GM19239 (cell line): Measurements from ENCODE around the gene METTL23.

Source experiments
- DNase-seq: peaks from one replicate; pipeline ENCODE4 v3.0.0; 2011; ENCODE audit warnings: low spot score; ENCODE audit not compliant: insufficient read length
- FAIRE-seq: peaks from 2 replicates; lab custom pipeline; 2011; peaks lifted over from hg19 to GRCh38; lab: Jason Lieb, UNC

Gene METTL23

GRCh38 chr17:76726776-76727718 is at the start of gene METTL23:
Gene METTL23, plus strand, starts transcription at chr17:76726839. Its CDS starts 2,872 bp downstream, at chr17:76729711.
- DNase-seq (no peak), FAIRE-seq (no peak)

- FAIRE-seq (no peak), DNase-seq (no peak)
Observed at GRCh38 chr17:76677406-76677805, 49.2 kb upstream of the METTL23 start.

- DNase-seq (no peak), FAIRE-seq (no peak)
Observed at GRCh38 chr17:76678330-76678729, 48.3 kb upstream of the METTL23 start.

- FAIRE-seq (no peak), DNase-seq (no peak)
Observed at GRCh38 chr17:76679239-76679638, 47.4 kb upstream of the METTL23 start.

GRCh38 chr17:76681222-76682137 is 45.2 kb upstream of the METTL23 start:
- FAIRE-seq (no peak), DNase-seq (peak; percentile 61)

GRCh38 chr17:76682296-76682695 is 44.3 kb upstream of the METTL23 start:
- DNase-seq (no peak), FAIRE-seq (no peak)

GRCh38 chr17:76683011-76683755 is 43.5 kb upstream of the METTL23 start:
- no peak for DNase-seq
- no peak for FAIRE-seq

GRCh38 chr17:76683921-76684745 is 42.5 kb upstream of the METTL23 start:
- FAIRE-seq = no peak
- no peak for DNase-seq

- no peak for DNase-seq
- FAIRE-seq = no peak
Observed at GRCh38 chr17:76684756-76685155, 41.9 kb upstream of the METTL23 start.

GRCh38 chr17:76685366-76685765 is 41.3 kb upstream of the METTL23 start:
- no peak for FAIRE-seq
- DNase-seq = no peak

- FAIRE-seq = no peak
Observed at GRCh38 chr17:76685846-76686245, 40.8 kb upstream of the METTL23 start.

GRCh38 chr17:76686538-76687297 is 39.9 kb upstream of the METTL23 start:
- DNase-seq (no peak), FAIRE-seq (no peak)

More at GRCh38 chr17:76685846-76686245, 40.8 kb upstream of the METTL23 start:
- DNase-seq = no peak

- no peak for FAIRE-seq
- DNase-seq = no peak
Observed at GRCh38 chr17:76687298-76688164, 39.1 kb upstream of the METTL23 start.

GRCh38 chr17:76688165-76688622 is 38.4 kb upstream of the METTL23 start:
- DNase-seq (no peak), FAIRE-seq (no peak)

- DNase-seq (no peak), FAIRE-seq (no peak)
Observed at GRCh38 chr17:76689859-76690258, 36.8 kb upstream of the METTL23 start.

GRCh38 chr17:76690596-76691280 is 35.9 kb upstream of the METTL23 start:
- no peak for FAIRE-seq
- DNase-seq = no peak
